Loucy (cell line): ENCODE data around the gene ABHD12.
"Not testable (repeated sequence)": the region's sequence is repeated elsewhere in the genome, so short reads cannot be mapped to it uniquely, and the experiment has no call there.

Source experiments
- CTCF ChIP-seq: fragments of 200-600 bp; sonication (generic); conservative IDR thresholded peaks from 2 replicates; pipeline ENCODE4 v1.5.1; 2014; ENCODE audit warnings: mild to moderate bottlenecking, antibody characterized with exemption, low read length
- EZH2phosphoT487 ChIP-seq: fragments of 200-600 bp; IDR thresholded peaks from 2 replicates; pipeline ENCODE4 v1.6.1; 2018; ENCODE audit warnings: antibody characterized with exemption, mild to moderate bottlenecking, moderate library complexity, borderline replicate concordance

DNA sequence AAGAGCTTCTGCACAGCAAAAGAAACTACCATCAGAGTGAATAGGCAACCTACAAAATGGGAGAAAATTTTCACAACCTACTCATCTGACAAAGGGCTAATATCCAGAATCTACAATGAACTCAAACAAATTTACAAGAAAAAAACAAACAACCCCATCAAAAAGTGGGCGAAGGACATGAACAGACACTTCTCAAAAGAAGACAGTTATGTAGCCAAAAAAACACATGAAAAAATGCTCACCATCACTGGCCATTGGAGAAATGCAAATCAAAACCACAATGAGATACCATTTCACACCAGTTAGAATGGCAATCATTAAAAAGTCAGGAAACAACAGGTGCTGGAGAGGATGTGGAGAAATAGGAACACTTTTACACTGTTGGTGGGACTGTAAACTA is 55.7 kb downstream of the ABHD12 start:
- not testable (repeated sequence) for TF ChIP-seq CTCF, EZH2phosphoT487
